GM12873 (cell line): ENCODE data around the gene RAB3B.

Experiments
- CTCF ChIP-seq: IDR thresholded peaks from 2 replicates; pipeline ENCODE4 v1.5.1; 2012; ENCODE audit warnings: low read depth, mild to moderate bottlenecking, moderate library complexity, low read length, control low read depth; ENCODE audit not compliant: insufficient read depth; ENCODE audit errors: missing control alignments

RAB3B gene

GRCh38 chr1:51863384-51863783 is 127.1 kb downstream of the RAB3B start:
- TF ChIP-seq CTCF = no peak

- TF ChIP-seq CTCF = no peak
Measured at GRCh38 chr1:51861669-51862068, 128.8 kb downstream of the RAB3B start.

GRCh38 chr1:51859735-51860134 is 130.8 kb downstream of the RAB3B start:
- no peak for TF ChIP-seq CTCF

- TF ChIP-seq CTCF = no peak
Measured at GRCh38 chr1:51859333-51859732, 131.2 kb downstream of the RAB3B start.

GRCh38 chr1:51858892-51859291 is 131.6 kb downstream of the RAB3B start:
- no peak for TF ChIP-seq CTCF
